Ascending aorta (tissue), 2 donors: Measurements from ENCODE around the gene AUH. TPM values are rescaled to one million over a fixed set of nuclear protein-coding genes. Genes with fewer than 3 reads are reported as not detected.
A peak's percentile ranks its signal among the peaks of the same experiment; 100 is the strongest.

Experiments used
- DNase-seq, 2 donors: peaks; one replicate each; pipeline ENCODE4 v3.0.0-alpha.2; 2019; ENCODE audit warnings: low spot score in 2 of 2
- H3K27ac ChIP-seq, 2 donors: fragments of 200-600 bp; sonication (generic); one replicate each; pipeline ENCODE4 v1.5.1; 2016 to 2017; ENCODE audit warnings: mild to moderate bottlenecking in 1 of 2
- H3K27me3 ChIP-seq: fragments of 200-600 bp; sonication (generic); one replicate; pipeline ENCODE4 v1.5.1; 2017
- H3K36me3 ChIP-seq, 2 donors: fragments of 200-600 bp; sonication (generic); one replicate each; pipeline ENCODE4 v1.5.1; 2016
- H3K4me1 ChIP-seq, 2 donors: fragments of 200-600 bp; sonication (generic); one replicate each; pipeline ENCODE4 v1.5.1; 2016 to 2017; ENCODE audit warnings: mild to moderate bottlenecking in 1 of 2
- H3K4me3 ChIP-seq, 2 donors: fragments of 200-600 bp; sonication (generic); one replicate each; pipeline ENCODE4 v1.5.1; 2016 to 2017; ENCODE audit warnings: mild to moderate bottlenecking in 1 of 2
- H3K9me3 ChIP-seq, 2 donors: fragments of 200-600 bp; sonication (generic); one replicate each; pipeline ENCODE4 v1.5.1; 2016
- CTCF ChIP-seq, 3 experiments: fragments of 200-600 bp in 2 of 3; fragments of 450-650 bp in 1 of 3; sonication (generic) in 2 of 3; IDR thresholded peaks; one replicate each; pipeline ENCODE4 v1.5.1; 2016 to 2019; ENCODE audit warnings: antibody characterized with exemption in 3 of 3, mild to moderate bottlenecking in 1 of 3, moderate library complexity in 1 of 3
- intact Hi-C: fragments of 100-400 bp; cut with DNase I; formaldehyde crosslinking; loops from one replicate; pipeline ENCODE4 v1.15.1; 2023
- total RNA-seq: library from RNA; depleted of rRNA; stranded (reverse); fragments of >200 nt; gene quantifications from one replicate; pipeline ENCODE4 v1.1.0, GENCODE V29; 2016

AUH gene
- total RNA-seq, 1 donor from 2014 or later, result 46.2 TPM

GRCh38 chr9:91219557-91219956 is 142.2 kb downstream of the AUH start:
- no peaks in the 10 kb centered on the region for H3K9me3 ChIP-seq
- H3K27ac ChIP-seq, result no peak overlapping the region
- peaks cover 7% of the 10 kb centered on the region in 2 donors for H3K36me3 ChIP-seq
- no peaks in the 10 kb centered on the region for H3K27me3 ChIP-seq
- TF ChIP-seq CTCF (IDR thresholded peaks at IDR 0.05), result no peak
- intact Hi-C loops, result no loop called here
- no peaks in the 10 kb centered on the region for H3K4me1 ChIP-seq
- DNase-seq, result no peak
- no peak overlapping the region for H3K4me3 ChIP-seq

GRCh38 chr9:91217388-91217787 is 144.3 kb downstream of the AUH start:
- intact Hi-C loops, result no loop called here

GRCh38 chr9:91214867-91215266 is 146.9 kb downstream of the AUH start:
- no peak for DNase-seq
- no peaks in the 10 kb centered on the region for H3K9me3 ChIP-seq
- no peak overlapping the region for H3K4me3 ChIP-seq
- H3K36me3 ChIP-seq, result peaks cover 3 to 7% of the 10 kb centered on the region in 2 donors
- no peaks in the 10 kb centered on the region for H3K27me3 ChIP-seq
- no peak overlapping the region for H3K27ac ChIP-seq
- intact Hi-C loops, result no loop called here
- no peak for TF ChIP-seq CTCF (IDR thresholded peaks at IDR 0.05)
- no peaks in the 10 kb centered on the region for H3K4me1 ChIP-seq

More at GRCh38 chr9:91217388-91217787, 144.3 kb downstream of the AUH start:
- Histone ChIP-seq H3K27ac (no peak overlapping the region), H3K36me3 (peaks cover 7% of the 10 kb centered on the region in 2 donors), H3K4me1 (no peaks in the 10 kb centered on the region), H3K4me3 (no peak overlapping the region), H3K27me3 (no peaks in the 10 kb centered on the region), H3K9me3 (no peaks in the 10 kb centered on the region)
- no peak for TF ChIP-seq CTCF (IDR thresholded peaks at IDR 0.05)
- DNase-seq, result no peak

- H3K4me3 ChIP-seq, result no peak overlapping the region
- intact Hi-C loops, result no loop called here
- no peaks in the 10 kb centered on the region for H3K27me3 ChIP-seq
- TF ChIP-seq CTCF (IDR thresholded peaks at IDR 0.05), result no peak
- H3K36me3 ChIP-seq, result peaks cover 3 to 6% of the 10 kb centered on the region in 2 donors
- no peak for DNase-seq
- no peak overlapping the region for H3K27ac ChIP-seq
- H3K4me1 ChIP-seq, result no peaks in the 10 kb centered on the region
- H3K9me3 ChIP-seq, result no peaks in the 10 kb centered on the region
Observed at GRCh38 chr9:91214086-91214485, 147.6 kb downstream of the AUH start.

GRCh38 chr9:91212596-91213243 is 149.0 kb downstream of the AUH start:
- TF ChIP-seq CTCF (IDR thresholded peaks at IDR 0.05), result no peak
- Histone ChIP-seq H3K27me3 (no peaks in the 10 kb centered on the region), H3K27ac (no peak overlapping the region), H3K4me3 (no peak overlapping the region), H3K36me3 (no peaks in the 10 kb centered on the region), H3K9me3 (no peaks in the 10 kb centered on the region), H3K4me1 (peaks cover 0 to 5% of the 10 kb centered on the region in 2 donors)
- no peak for DNase-seq
- intact Hi-C loops, result no loop called here

GRCh38 chr9:91211919-91212318 is 149.8 kb downstream of the AUH start:
- no peak for TF ChIP-seq CTCF (IDR thresholded peaks at IDR 0.05)
- Histone ChIP-seq H3K4me3 (no peak overlapping the region), H3K27me3 (no peaks in the 10 kb centered on the region), H3K4me1 (peaks cover 0 to 10% of the 10 kb centered on the region in 2 donors), H3K9me3 (no peaks in the 10 kb centered on the region), H3K36me3 (no peaks in the 10 kb centered on the region), H3K27ac (peak overlapping the region; percentile 20 to 40)
- intact Hi-C loops, result no loop called here
- no peak for DNase-seq
